ENCODE results near the gene TBC1D2.

TBC1D2 gene, protein sequence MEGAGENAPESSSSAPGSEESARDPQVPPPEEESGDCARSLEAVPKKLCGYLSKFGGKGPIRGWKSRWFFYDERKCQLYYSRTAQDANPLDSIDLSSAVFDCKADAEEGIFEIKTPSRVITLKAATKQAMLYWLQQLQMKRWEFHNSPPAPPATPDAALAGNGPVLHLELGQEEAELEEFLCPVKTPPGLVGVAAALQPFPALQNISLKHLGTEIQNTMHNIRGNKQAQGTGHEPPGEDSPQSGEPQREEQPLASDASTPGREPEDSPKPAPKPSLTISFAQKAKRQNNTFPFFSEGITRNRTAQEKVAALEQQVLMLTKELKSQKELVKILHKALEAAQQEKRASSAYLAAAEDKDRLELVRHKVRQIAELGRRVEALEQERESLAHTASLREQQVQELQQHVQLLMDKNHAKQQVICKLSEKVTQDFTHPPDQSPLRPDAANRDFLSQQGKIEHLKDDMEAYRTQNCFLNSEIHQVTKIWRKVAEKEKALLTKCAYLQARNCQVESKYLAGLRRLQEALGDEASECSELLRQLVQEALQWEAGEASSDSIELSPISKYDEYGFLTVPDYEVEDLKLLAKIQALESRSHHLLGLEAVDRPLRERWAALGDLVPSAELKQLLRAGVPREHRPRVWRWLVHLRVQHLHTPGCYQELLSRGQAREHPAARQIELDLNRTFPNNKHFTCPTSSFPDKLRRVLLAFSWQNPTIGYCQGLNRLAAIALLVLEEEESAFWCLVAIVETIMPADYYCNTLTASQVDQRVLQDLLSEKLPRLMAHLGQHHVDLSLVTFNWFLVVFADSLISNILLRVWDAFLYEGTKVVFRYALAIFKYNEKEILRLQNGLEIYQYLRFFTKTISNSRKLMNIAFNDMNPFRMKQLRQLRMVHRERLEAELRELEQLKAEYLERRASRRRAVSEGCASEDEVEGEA

DNA sequence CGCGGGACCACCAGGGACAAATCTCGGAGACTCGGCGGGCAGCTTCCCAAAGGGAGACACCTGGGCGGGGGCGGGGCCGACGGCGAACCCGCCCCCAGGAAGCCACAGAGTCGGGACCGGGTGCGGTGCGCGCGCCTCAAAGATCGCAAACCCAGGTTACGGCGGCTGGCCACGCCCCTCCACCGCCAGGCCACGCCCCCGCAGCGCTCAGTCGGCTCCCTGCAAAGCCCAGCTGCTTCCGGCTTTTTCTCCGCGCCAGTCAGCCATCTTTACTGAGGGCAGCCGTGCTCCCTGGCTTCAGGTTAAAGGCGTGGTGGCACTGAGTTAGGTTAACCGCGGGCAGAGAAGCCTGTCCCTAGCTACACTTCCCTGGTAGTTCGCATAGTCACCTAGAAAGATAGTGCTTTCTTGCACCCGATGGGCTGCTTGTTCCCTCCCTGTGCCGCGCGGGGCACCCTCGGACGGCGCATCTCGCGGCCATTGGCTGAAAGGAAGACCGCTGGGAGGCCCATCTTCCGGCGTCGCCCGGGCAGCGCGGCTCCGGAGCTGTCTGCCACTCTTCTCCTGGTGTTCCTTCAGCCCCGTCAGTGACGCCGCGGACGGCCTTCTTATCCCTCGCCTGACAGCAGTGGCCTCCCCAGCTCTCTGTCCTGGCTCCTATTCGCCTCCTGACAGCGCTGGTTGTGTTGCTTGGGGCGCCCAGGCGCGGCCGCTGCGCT, at the start of gene TBC1D2:
Gene TBC1D2 (minus strand): TSS at position 72 of the 719 bp plus-strand sequence. CDS start 108 bp downstream, outside the sequence.
- TF ChIP-seq EZH2phosphoT487 (IDR thresholded peaks at IDR 0.05; ENCODE audit: low read depth) = no peak
- TF ChIP-seq, protein P1, sequence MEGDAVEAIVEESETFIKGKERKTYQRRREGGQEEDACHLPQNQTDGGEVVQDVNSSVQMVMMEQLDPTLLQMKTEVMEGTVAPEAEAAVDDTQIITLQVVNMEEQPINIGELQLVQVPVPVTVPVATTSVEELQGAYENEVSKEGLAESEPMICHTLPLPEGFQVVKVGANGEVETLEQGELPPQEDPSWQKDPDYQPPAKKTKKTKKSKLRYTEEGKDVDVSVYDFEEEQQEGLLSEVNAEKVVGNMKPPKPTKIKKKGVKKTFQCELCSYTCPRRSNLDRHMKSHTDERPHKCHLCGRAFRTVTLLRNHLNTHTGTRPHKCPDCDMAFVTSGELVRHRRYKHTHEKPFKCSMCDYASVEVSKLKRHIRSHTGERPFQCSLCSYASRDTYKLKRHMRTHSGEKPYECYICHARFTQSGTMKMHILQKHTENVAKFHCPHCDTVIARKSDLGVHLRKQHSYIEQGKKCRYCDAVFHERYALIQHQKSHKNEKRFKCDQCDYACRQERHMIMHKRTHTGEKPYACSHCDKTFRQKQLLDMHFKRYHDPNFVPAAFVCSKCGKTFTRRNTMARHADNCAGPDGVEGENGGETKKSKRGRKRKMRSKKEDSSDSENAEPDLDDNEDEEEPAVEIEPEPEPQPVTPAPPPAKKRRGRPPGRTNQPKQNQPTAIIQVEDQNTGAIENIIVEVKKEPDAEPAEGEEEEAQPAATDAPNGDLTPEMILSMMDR (IDR thresholded peaks at IDR 0.05; ENCODE audit: low read depth, low read length) = peak; percentile 15; the same call in 1 of the 2 replicates
- peak within 1 kb of the TSS; percentile 100 for H3K4me2 ChIP-seq (ENCODE audit: low read length)
- H4K20me1 ChIP-seq (ENCODE audit: insufficient read depth, low read length) = no peaks in the 10 kb centered on the region
- H3K4me1 ChIP-seq (ENCODE audit: low read length) = peaks cover 4% of the 10 kb centered on the region
- peaks cover 8% of the 10 kb centered on the region; the same call in 1 of the 2 replicates for H3K27me3 ChIP-seq (ENCODE audit: low read depth, low read length)
- H3K9ac ChIP-seq (ENCODE audit: low read length) = peak within 1 kb of the TSS; percentile 81
- peak within 1 kb of the TSS; percentile 86 for H3K27ac ChIP-seq (ENCODE audit: low read length)
- H3K79me2 ChIP-seq (ENCODE audit: low read length) = no peaks in the 10 kb centered on the region
- H2AFZ ChIP-seq (ENCODE audit: low read depth, low read length) = peak within 1 kb of the TSS; percentile 97
- peak within 1 kb of the TSS; percentile 89 for H3K4me3 ChIP-seq (ENCODE audit: low read length)
- H3K36me3 ChIP-seq (replicated peaks; ENCODE audit: low read depth, low read length) = no peaks in the 10 kb centered on the region
- H3K9me3 ChIP-seq (ENCODE audit: insufficient read depth, low read length) = no peaks in the 10 kb centered on the region

DNA sequence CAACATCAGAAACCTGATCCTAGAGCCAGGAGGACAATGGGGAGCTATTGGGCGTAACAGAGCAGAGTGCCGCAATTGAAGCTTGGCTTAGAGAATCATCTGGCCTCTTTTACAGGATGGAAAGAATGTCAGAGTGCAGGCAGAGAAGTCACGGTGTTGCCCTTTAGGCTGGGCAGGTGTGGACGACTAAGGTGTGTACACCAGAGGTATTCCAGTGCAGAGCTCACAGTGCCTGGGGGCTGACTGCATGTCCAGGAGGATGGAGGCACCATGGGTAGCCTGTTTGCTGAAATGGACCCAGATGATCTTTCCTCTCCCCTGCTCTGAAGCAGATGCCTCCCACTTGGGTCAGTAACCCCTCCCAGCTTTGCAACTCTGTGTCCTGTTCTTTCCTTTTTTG, 48.9 kb upstream of the TBC1D2 start:
- Histone ChIP-seq H3K36me3 (replicated peaks; ENCODE audit: low read depth, low read length) (no peaks in the 10 kb centered on the region), H2AFZ (ENCODE audit: low read depth, low read length) (no peak overlapping the region), H3K79me2 (ENCODE audit: low read length) (no peaks in the 10 kb centered on the region), H3K4me1 (ENCODE audit: low read length) (no peaks in the 10 kb centered on the region), H3K4me3 (ENCODE audit: low read length) (no peak overlapping the region), H4K20me1 (ENCODE audit: insufficient read depth, low read length) (no peaks in the 10 kb centered on the region), H3K9ac (ENCODE audit: low read length) (no peak overlapping the region), H3K9me3 (ENCODE audit: insufficient read depth, low read length) (no peaks in the 10 kb centered on the region), H3K27me3 (ENCODE audit: low read depth, low read length) (peaks cover 4% of the 10 kb centered on the region; the same call in 1 of the 2 replicates), H3K4me2 (ENCODE audit: low read length) (no peak overlapping the region), H3K27ac (ENCODE audit: low read length) (no peak overlapping the region)
- no peak for TF ChIP-seq EZH2phosphoT487 (IDR thresholded peaks at IDR 0.05; ENCODE audit: low read depth)
- TF ChIP-seq, protein P1 (IDR thresholded peaks at IDR 0.05; ENCODE audit: low read depth, low read length) = no peak

DNA sequence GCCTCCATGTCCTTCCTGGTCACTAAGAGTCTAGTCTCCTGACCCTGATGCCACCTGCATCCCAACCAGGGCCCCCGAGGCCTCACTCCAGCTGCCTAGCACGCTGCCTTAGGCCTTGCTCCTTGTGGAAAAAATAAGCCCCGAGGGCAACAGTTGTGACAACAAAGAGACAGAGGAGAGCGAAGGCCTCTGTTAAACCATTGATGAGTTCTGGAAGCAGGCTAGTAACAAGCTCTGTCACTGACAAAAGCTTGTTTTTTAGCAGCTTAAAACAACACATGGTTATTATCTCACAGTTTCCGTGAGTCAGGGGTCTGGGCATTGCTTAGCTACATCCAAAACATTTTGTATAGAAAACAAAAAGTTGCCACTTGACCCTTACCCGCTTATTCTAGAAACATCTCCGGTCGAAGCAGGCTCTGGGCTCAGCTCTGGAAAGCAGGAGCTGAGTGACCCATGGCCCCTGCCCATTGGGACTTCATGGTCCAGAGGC, 48.2 kb upstream of the TBC1D2 start:
- no peak overlapping the region for H3K4me2 ChIP-seq (ENCODE audit: low read length)
- no peaks in the 10 kb centered on the region for H4K20me1 ChIP-seq (ENCODE audit: insufficient read depth, low read length)
- H3K9me3 ChIP-seq (ENCODE audit: insufficient read depth, low read length) = no peaks in the 10 kb centered on the region
- H3K4me3 ChIP-seq (ENCODE audit: low read length) = no peak overlapping the region
- no peak overlapping the region for H2AFZ ChIP-seq (ENCODE audit: low read depth, low read length)
- H3K79me2 ChIP-seq (ENCODE audit: low read length) = no peaks in the 10 kb centered on the region
- H3K36me3 ChIP-seq (replicated peaks; ENCODE audit: low read depth, low read length) = no peaks in the 10 kb centered on the region
- TF ChIP-seq, protein P1 (IDR thresholded peaks at IDR 0.05; ENCODE audit: low read depth, low read length) = no peak
- TF ChIP-seq EZH2phosphoT487 (IDR thresholded peaks at IDR 0.05; ENCODE audit: low read depth) = no peak
- H3K27me3 ChIP-seq (ENCODE audit: low read depth, low read length) = no peaks in the 10 kb centered on the region
- no peaks in the 10 kb centered on the region for H3K4me1 ChIP-seq (ENCODE audit: low read length)
- no peak overlapping the region for H3K27ac ChIP-seq (ENCODE audit: low read length)
- no peak overlapping the region for H3K9ac ChIP-seq (ENCODE audit: low read length)
